Kidney epithelial cell (primary cell): ENCODE results near the gene CMYA5. TPM values are rescaled to one million over a fixed set of nuclear protein-coding genes. Genes with fewer than 3 reads are reported as not detected.

Experiments
- DNase-seq: peaks from one replicate; pipeline ENCODE4 v3.0.0-alpha.2; 2010; ENCODE audit warnings: low read depth
- H3K27me3 ChIP-seq: 2 replicates; pipeline ENCODE4 v1.6.0; 2011; ENCODE audit warnings: low read length; ENCODE audit not compliant: control insufficient read depth, insufficient read depth
- H3K36me3 ChIP-seq: 2 replicates; pipeline ENCODE4 v1.5.1; 2011; ENCODE audit warnings: low read length; ENCODE audit not compliant: control insufficient read depth, insufficient read depth
- H3K4me3 ChIP-seq: 2 replicates; pipeline ENCODE4 v1.5.1; 2011; ENCODE audit warnings: low read depth, mild to moderate bottlenecking, control low read depth, low read length
- total RNA-seq: library from RNA; depleted of rRNA; stranded (reverse); fragments of >200 nt; gene quantifications from 2 replicates; pipeline ENCODE4 v1.2.3, GENCODE V29; 2015
- TF ChIP-seq, protein P1 (sequence below): IDR thresholded peaks from 2 replicates; pipeline ENCODE4 v1.5.1; 2011; ENCODE audit warnings: mild to moderate bottlenecking, moderate library complexity, low read length, control low read depth, inconsistent platforms; ENCODE audit not compliant: insufficient read depth, poor library complexity, severe bottlenecking

The CMYA5 gene
- total RNA-seq, 1 donor from 2014 or later: 0.96 TPM

GRCh38 chr5:79720096-79720495 is 30.5 kb downstream of the CMYA5 start:
- no peak for DNase-seq
- Histone ChIP-seq H3K4me3 (no peak overlapping the region), H3K27me3 (no peaks in the 10 kb centered on the region), H3K36me3 (no peaks in the 10 kb centered on the region)
- TF ChIP-seq, protein P1, sequence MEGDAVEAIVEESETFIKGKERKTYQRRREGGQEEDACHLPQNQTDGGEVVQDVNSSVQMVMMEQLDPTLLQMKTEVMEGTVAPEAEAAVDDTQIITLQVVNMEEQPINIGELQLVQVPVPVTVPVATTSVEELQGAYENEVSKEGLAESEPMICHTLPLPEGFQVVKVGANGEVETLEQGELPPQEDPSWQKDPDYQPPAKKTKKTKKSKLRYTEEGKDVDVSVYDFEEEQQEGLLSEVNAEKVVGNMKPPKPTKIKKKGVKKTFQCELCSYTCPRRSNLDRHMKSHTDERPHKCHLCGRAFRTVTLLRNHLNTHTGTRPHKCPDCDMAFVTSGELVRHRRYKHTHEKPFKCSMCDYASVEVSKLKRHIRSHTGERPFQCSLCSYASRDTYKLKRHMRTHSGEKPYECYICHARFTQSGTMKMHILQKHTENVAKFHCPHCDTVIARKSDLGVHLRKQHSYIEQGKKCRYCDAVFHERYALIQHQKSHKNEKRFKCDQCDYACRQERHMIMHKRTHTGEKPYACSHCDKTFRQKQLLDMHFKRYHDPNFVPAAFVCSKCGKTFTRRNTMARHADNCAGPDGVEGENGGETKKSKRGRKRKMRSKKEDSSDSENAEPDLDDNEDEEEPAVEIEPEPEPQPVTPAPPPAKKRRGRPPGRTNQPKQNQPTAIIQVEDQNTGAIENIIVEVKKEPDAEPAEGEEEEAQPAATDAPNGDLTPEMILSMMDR: no peak

- no peaks in the 10 kb centered on the region for H3K36me3 ChIP-seq
- no peak for DNase-seq
- H3K4me3 ChIP-seq: no peak overlapping the region
- TF ChIP-seq, protein P1: no peak
- H3K27me3 ChIP-seq: peaks cover 5% of the 10 kb centered on the region
Observed at GRCh38 chr5:79727451-79728355, 38.1 kb downstream of the CMYA5 start.

- TF ChIP-seq, protein P1: no peak
- no peak for DNase-seq
- Histone ChIP-seq H3K27me3 (peaks cover 5% of the 10 kb centered on the region), H3K4me3 (no peak overlapping the region), H3K36me3 (no peaks in the 10 kb centered on the region)
Observed at GRCh38 chr5:79728396-79728795, 38.8 kb downstream of the CMYA5 start.

DNA sequence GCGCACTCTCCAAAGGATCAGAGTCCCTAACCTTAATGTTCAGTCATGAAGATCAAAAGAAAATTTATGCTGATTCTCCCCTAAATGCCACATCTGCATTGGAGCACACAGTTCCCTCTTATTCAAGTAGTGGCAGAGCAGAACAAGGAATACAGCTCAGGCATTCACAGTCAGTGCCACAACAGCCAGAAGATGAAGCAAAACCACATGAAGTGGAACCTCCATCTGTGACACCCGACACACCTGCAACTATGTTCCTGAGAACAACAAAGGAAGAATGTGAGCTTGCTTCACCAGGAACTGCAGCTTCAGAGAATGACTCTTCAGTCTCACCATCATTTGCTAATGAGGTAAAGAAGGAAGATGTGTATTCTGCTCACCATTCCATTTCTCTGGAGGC is 40.0 kb downstream of the CMYA5 start:
- peaks cover 5% of the 10 kb centered on the region for H3K27me3 ChIP-seq
- TF ChIP-seq, protein P1: no peak
- no peak overlapping the region for H3K4me3 ChIP-seq
- no peaks in the 10 kb centered on the region for H3K36me3 ChIP-seq
- DNase-seq: no peak

- TF ChIP-seq, protein P1: no peak
- H3K27me3 ChIP-seq: peaks cover 5% of the 10 kb centered on the region
- H3K4me3 ChIP-seq: no peak overlapping the region
- DNase-seq: no peak
- no peaks in the 10 kb centered on the region for H3K36me3 ChIP-seq
Observed at GRCh38 chr5:79730564-79730963, 40.9 kb downstream of the CMYA5 start.
